Left lung (tissue), 10 donors: ENCODE data around the gene GOLGA8B. TPM values are rescaled to one million over a fixed set of nuclear protein-coding genes. Genes with fewer than 3 reads are reported as not detected.
"Not testable (repeated sequence)": the region's sequence is repeated elsewhere in the genome, so short reads cannot be mapped to it uniquely, and the experiment has no call there.

Experiments
- ATAC-seq: fragments of 200-7000 bp; cut with Tn5 transposase; one replicate; pipeline ENCODE4 v1.9.1; 2020; ENCODE audit warnings: moderate library complexity
- DNase-seq, 4 donors: peaks; one replicate each; pipeline ENCODE4 v3.0.0-alpha.2; 2013 to 2020
- H3K27ac ChIP-seq, 2 donors: fragments of 200-600 bp; sonication (generic) in 1 of 2; one replicate each; pipeline versions ENCODE4 v1.5.0 to v1.8.0; 2020 to 2021
- H3K27me3 ChIP-seq, 2 donors: fragments of 200-600 bp; sonication (generic) in 1 of 2; one replicate each; pipeline versions ENCODE4 v1.5.0 to v1.8.0; 2020 to 2021
- H3K36me3 ChIP-seq, 2 donors: fragments of 200-600 bp; sonication (generic) in 1 of 2; one replicate each; pipeline versions ENCODE4 v1.5.0 to v1.8.0; 2020 to 2021
- H3K4me1 ChIP-seq, 2 donors: fragments of 200-600 bp; one replicate each; pipeline ENCODE4 v1.8.0; 2021
- H3K4me3 ChIP-seq, 2 donors: fragments of 200-600 bp; sonication (generic) in 1 of 2; one replicate each; pipeline versions ENCODE4 v1.5.0 to v1.8.0; 2020 to 2021; ENCODE audit warnings: mild to moderate bottlenecking in 1 of 2
- H3K9me3 ChIP-seq, 2 donors: fragments of 200-600 bp; sonication (generic) in 1 of 2; one replicate each; pipeline versions ENCODE4 v1.5.0 to v1.8.0; 2020 to 2021
- CTCF ChIP-seq, 2 donors: fragments of 200-600 bp; sonication (generic) in 1 of 2; IDR thresholded peaks; one replicate each; pipeline versions ENCODE4 v1.5.0 to v1.8.0; 2021; ENCODE audit warnings: antibody characterized with exemption in 2 of 2
- intact Hi-C, 2 donors: fragments of 100-400 bp; cut with DNase I; formaldehyde crosslinking; loops; one replicate each; pipeline versions ENCODE4 v1.11.2 to v1.14.2; 2022
- polyA plus RNA-seq, 6 donors: library from polyadenylated mRNA; unstranded; fragments of 120-200 nt; gene quantifications; one replicate each; pipeline ENCODE4 v1.2.1, GENCODE V29; 2013; ENCODE audit not compliant: insufficient read length in 6 of 6
- total RNA-seq, 2 donors: library from RNA; stranded (reverse); fragmentation: NEBNext Ultra II Directional; extraction: Animal tissue kit (Norgen Biotek cat#: 25700); gene quantifications; one replicate each; pipeline ENCODE4 v1.2.1, GENCODE V29; 2021
- donor health status: DM: no; HTN: yes; CAD: no.
- donor health status: DM: no; HTN: no; CAD: no.

The GOLGA8B gene
- total and polyA plus RNA-seq, 8 donors, result 45.7 to 223 (median 185) TPM

GRCh38 chr15:34581043-34581365 is 2.4 kb downstream of the GOLGA8B start:
- TF ChIP-seq CTCF (IDR thresholded peaks at IDR 0.05), result no peak
- Histone ChIP-seq H3K4me3 (no peak overlapping the region), H3K36me3 (no peaks in the 10 kb centered on the region), H3K27me3 (peaks cover 0 to 42% of the 10 kb centered on the region in 2 donors), H3K27ac (no peak overlapping the region), H3K4me1 (peaks cover 0 to 28% of the 10 kb centered on the region in 2 donors), H3K9me3 (no peaks in the 10 kb centered on the region)
- ATAC-seq (peak; percentile 29), DNase-seq (no peak)
- intact Hi-C loops, result no loop called here

GRCh38 chr15:34580251-34581042 is 3.0 kb downstream of the GOLGA8B start:
- Histone ChIP-seq H3K4me1 (peaks cover 0 to 28% of the 10 kb centered on the region in 2 donors), H3K27me3 (peaks cover 0 to 41% of the 10 kb centered on the region in 2 donors)
- H3K36me3 ChIP-seq, ATAC-seq, H3K27ac ChIP-seq, H3K9me3 ChIP-seq, DNase-seq, intact Hi-C loops, H3K4me3 ChIP-seq: not testable (repeated sequence)

GRCh38 chr15:34578283-34578674 is 5.2 kb downstream of the GOLGA8B start:
- Histone ChIP-seq H3K27ac (no peak overlapping the region), H3K4me3 (no peak overlapping the region), H3K27me3 (peaks cover 0 to 20% of the 10 kb centered on the region in 2 donors), H3K4me1 (peaks cover 0 to 19% of the 10 kb centered on the region in 2 donors), H3K9me3 (no peaks in the 10 kb centered on the region), H3K36me3 (no peaks in the 10 kb centered on the region)
- TF ChIP-seq CTCF (IDR thresholded peaks at IDR 0.05), result no peak
- DNase-seq, result no peak
- intact Hi-C loops, result no loop called here
- ATAC-seq, result no peak

- ATAC-seq, H3K27ac ChIP-seq, H3K36me3 ChIP-seq, DNase-seq, intact Hi-C loops, H3K4me3 ChIP-seq, H3K9me3 ChIP-seq: not testable (repeated sequence)
- H3K4me1 ChIP-seq, result peaks cover 0 to 19% of the 10 kb centered on the region in 2 donors
- H3K27me3 ChIP-seq, result peaks cover 0 to 15% of the 10 kb centered on the region in 2 donors
Observed at GRCh38 chr15:34577658-34578282, 5.7 kb downstream of the GOLGA8B start.

- H3K27ac ChIP-seq, ATAC-seq, H3K36me3 ChIP-seq, H3K4me1 ChIP-seq, H3K9me3 ChIP-seq, DNase-seq, intact Hi-C loops, H3K27me3 ChIP-seq, H3K4me3 ChIP-seq: not testable (repeated sequence)
Observed at GRCh38 chr15:34575035-34575434, 8.4 kb downstream of the GOLGA8B start.

GRCh38 chr15:34572921-34573320 is 10.5 kb downstream of the GOLGA8B start:
- H3K4me3 ChIP-seq, H3K36me3 ChIP-seq, intact Hi-C loops, H3K4me1 ChIP-seq, DNase-seq, H3K27ac ChIP-seq, ATAC-seq, H3K9me3 ChIP-seq, H3K27me3 ChIP-seq: not testable (repeated sequence)

- DNase-seq, H3K36me3 ChIP-seq, H3K9me3 ChIP-seq, intact Hi-C loops, H3K27ac ChIP-seq, H3K4me3 ChIP-seq, H3K4me1 ChIP-seq, ATAC-seq, H3K27me3 ChIP-seq: not testable (repeated sequence)
Observed at GRCh38 chr15:34572019-34572641, 11.3 kb downstream of the GOLGA8B start.

- intact Hi-C loops, ATAC-seq, DNase-seq, H3K36me3 ChIP-seq, H3K4me3 ChIP-seq, H3K4me1 ChIP-seq, H3K27ac ChIP-seq, H3K9me3 ChIP-seq, H3K27me3 ChIP-seq: not testable (repeated sequence)
Observed at GRCh38 chr15:34569670-34570396, 13.6 kb downstream of the GOLGA8B start.

GRCh38 chr15:34567174-34567573 is 16.3 kb downstream of the GOLGA8B start:
- DNase-seq, intact Hi-C loops, H3K36me3 ChIP-seq, H3K27me3 ChIP-seq, H3K9me3 ChIP-seq, H3K27ac ChIP-seq, ATAC-seq, H3K4me3 ChIP-seq, H3K4me1 ChIP-seq: not testable (repeated sequence)

- DNase-seq, H3K27ac ChIP-seq, intact Hi-C loops, H3K27me3 ChIP-seq, ATAC-seq, H3K4me1 ChIP-seq, H3K36me3 ChIP-seq, H3K4me3 ChIP-seq, H3K9me3 ChIP-seq: not testable (repeated sequence)
Observed at GRCh38 chr15:34564711-34565110, 18.7 kb downstream of the GOLGA8B start.
